ENCODE data around the gene ANO8. TPM values are rescaled to one million over a fixed set of nuclear protein-coding genes. Genes with fewer than 3 reads are reported as not detected.
"Not testable (repeated sequence)": the region's sequence is repeated elsewhere in the genome, so short reads cannot be mapped to it uniquely, and the experiment has no call there.

The ANO8 gene
- total and polyA plus RNA-seq, 2 experiments from 2014 or later: 3.6 to 21.1 TPM

- Histone ChIP-seq H3K27ac (no peak within 1 kb of the TSS), H3K27me3 (peaks cover 13% of the 10 kb centered on the region), H3K36me3 (peaks cover 4% of the 10 kb centered on the region), H3K4me1 (ENCODE audit: low read depth) (no peaks in the 10 kb centered on the region), H3K4me3 (peak within 1 kb of the TSS; percentile 8), H3K9me3 (ENCODE audit: low read depth) (no peaks in the 10 kb centered on the region)
- TF ChIP-seq CTCF (IDR thresholded peaks at IDR 0.05; ENCODE audit: low read depth, low read length): no peak
- peak; percentile 36 to 50 for DNase-seq (ENCODE audit: low read depth in 1 of 2, low spot score in 1 of 2)
These were observed 53.0 kb downstream of the ANO8 start, which contains the start of gene ANKLE1 for GRCh38 chr19:17281391-17282304. Gene ANKLE1 (plus strand): TSS chr19:17281901. CDS start chr19:17281921, 20 bp downstream.

- Histone ChIP-seq H3K27me3 (peaks cover 13% of the 10 kb centered on the region), H3K27ac (no peak overlapping the region), H3K4me1 (ENCODE audit: low read depth) (no peaks in the 10 kb centered on the region), H3K36me3 (peaks cover 13% of the 10 kb centered on the region), H3K4me3 (no peak overlapping the region), H3K9me3 (ENCODE audit: low read depth) (no peaks in the 10 kb centered on the region)
- no peak for DNase-seq (ENCODE audit: low read depth in 1 of 2, low spot score in 1 of 2)
- no peak for TF ChIP-seq CTCF (IDR thresholded peaks at IDR 0.05; ENCODE audit: low read depth, low read length)
These were observed 55.2 kb downstream of the ANO8 start for GRCh38 chr19:17279436-17279835.

- no peaks in the 10 kb centered on the region for H3K27me3 ChIP-seq
- no peaks in the 10 kb centered on the region for H3K4me1 ChIP-seq (ENCODE audit: low read depth)
- H3K36me3 ChIP-seq: peaks cover 30% of the 10 kb centered on the region
- no peak overlapping the region for H3K4me3 ChIP-seq
- DNase-seq (ENCODE audit: low read depth in 1 of 2, low spot score in 1 of 2): no peak
- no peaks in the 10 kb centered on the region for H3K9me3 ChIP-seq (ENCODE audit: low read depth)
- no peak overlapping the region for H3K27ac ChIP-seq
- no peak for TF ChIP-seq CTCF (IDR thresholded peaks at IDR 0.05; ENCODE audit: low read depth, low read length)
These were observed 59.0 kb downstream of the ANO8 start for GRCh38 chr19:17275441-17276175.

- H3K4me1 ChIP-seq (ENCODE audit: low read depth); H3K27me3 ChIP-seq; H3K9me3 ChIP-seq (ENCODE audit: low read depth); H3K27ac ChIP-seq; DNase-seq (ENCODE audit: low read depth in 1 of 2, low spot score in 1 of 2); H3K4me3 ChIP-seq: not testable (repeated sequence)
- peaks cover 30% of the 10 kb centered on the region for H3K36me3 ChIP-seq
These were observed 59.8 kb downstream of the ANO8 start for GRCh38 chr19:17274892-17275291.

Other genes with a start within 250 kb of the ANO8 start
- gene USE1, start 119.5 kb downstream of the ANO8 start, total RNA-seq: 24.3 and 38.1 TPM in 2 replicates
- 28.5 and 47.8 TPM in 2 replicates for gene USE1, start 119.5 kb downstream of the ANO8 start, polyA plus RNA-seq
- gene OCEL1, start 108.6 kb downstream of the ANO8 start, total RNA-seq: 9.3 and 14.5 TPM in 2 replicates
- gene OCEL1, start 108.6 kb downstream of the ANO8 start, polyA plus RNA-seq: 31.3 and 42.5 TPM in 2 replicates
- gene NR2F6, start 88.9 kb downstream of the ANO8 start, total RNA-seq: 147 and 173 TPM in 2 replicates
- 124 and 141 TPM in 2 replicates for gene NR2F6, start 88.9 kb downstream of the ANO8 start, polyA plus RNA-seq
- 0.07 and 0.39 TPM in 2 replicates for gene USHBP1, start 70.1 kb downstream of the ANO8 start, total RNA-seq
- gene USHBP1, start 70.1 kb downstream of the ANO8 start, polyA plus RNA-seq: 0.56 and 2.2 TPM in 2 replicates
- gene BABAM1, start 67.4 kb downstream of the ANO8 start, total RNA-seq: 115 and 141 TPM in 2 replicates
- gene BABAM1, start 67.4 kb downstream of the ANO8 start, polyA plus RNA-seq: 136 and 140 TPM in 2 replicates
- gene ANKLE1, start 53.0 kb downstream of the ANO8 start, total RNA-seq: 1.9 and 5.7 TPM in 2 replicates
- gene ANKLE1, start 53.0 kb downstream of the ANO8 start, polyA plus RNA-seq: 1.1 and 3.3 TPM in 2 replicates
- 41.6 and 50.6 TPM in 2 replicates for gene ABHD8, start 31.4 kb downstream of the ANO8 start, total RNA-seq
- 38.1 and 46.8 TPM in 2 replicates for gene ABHD8, start 31.4 kb downstream of the ANO8 start, polyA plus RNA-seq
- 274 and 304 TPM in 2 replicates for gene MRPL34, start 29.0 kb downstream of the ANO8 start, total RNA-seq
- 172 and 184 TPM in 2 replicates for gene MRPL34, start 29.0 kb downstream of the ANO8 start, polyA plus RNA-seq
- gene DDA1, start 25.3 kb downstream of the ANO8 start, total RNA-seq: 45.4 and 47.6 TPM in 2 replicates
- gene DDA1, start 25.3 kb downstream of the ANO8 start, polyA plus RNA-seq: 53.3 and 55.2 TPM in 2 replicates
- 78.6 and 95.6 TPM in 2 replicates for gene GTPBP3, start 2.7 kb upstream of the ANO8 start, total RNA-seq
- gene GTPBP3, start 2.7 kb upstream of the ANO8 start, polyA plus RNA-seq: 34.9 and 53.4 TPM in 2 replicates
- gene PLVAP, start 42.5 kb upstream of the ANO8 start, total RNA-seq: 2.1 and 4.3 TPM in 2 replicates
- gene PLVAP, start 42.5 kb upstream of the ANO8 start, polyA plus RNA-seq: 4.2 and 6.1 TPM in 2 replicates
- gene CCDC194, start 59.3 kb upstream of the ANO8 start, total RNA-seq: 1.4 and 2.2 TPM in 2 replicates
- 2.3 and 3.0 TPM in 2 replicates for gene CCDC194, start 59.3 kb upstream of the ANO8 start, polyA plus RNA-seq
- 69.3 and 166 TPM in 2 replicates for gene BST2, start 70.8 kb upstream of the ANO8 start, total RNA-seq
- 91.8 and 184 TPM in 2 replicates for gene BST2, start 70.8 kb upstream of the ANO8 start, polyA plus RNA-seq
- 133 and 148 TPM in 2 replicates for gene MVB12A, start 85.2 kb upstream of the ANO8 start, total RNA-seq
- 130 and 148 TPM in 2 replicates for gene MVB12A, start 85.2 kb upstream of the ANO8 start, polyA plus RNA-seq
- gene TMEM221, start 113.8 kb upstream of the ANO8 start, total RNA-seq: 3.2 and 3.3 TPM in 2 replicates
- gene TMEM221, start 113.8 kb upstream of the ANO8 start, polyA plus RNA-seq: 5.7 and 6.0 TPM in 2 replicates
- gene NXNL1, start 126.1 kb upstream of the ANO8 start, total RNA-seq: not detected in 2 replicates
- gene NXNL1, start 126.1 kb upstream of the ANO8 start, polyA plus RNA-seq: 0.16 TPM in 1 of 2 replicates, not detected in the other
- gene SLC27A1, start 135.7 kb upstream of the ANO8 start, total RNA-seq: 28.5 and 40.4 TPM in 2 replicates
- gene SLC27A1, start 135.7 kb upstream of the ANO8 start, polyA plus RNA-seq: 30.1 and 31.8 TPM in 2 replicates
- 150 and 177 TPM in 2 replicates for gene PGLS, start 176.8 kb upstream of the ANO8 start, total RNA-seq
- gene PGLS, start 176.8 kb upstream of the ANO8 start, polyA plus RNA-seq: 116 and 118 TPM in 2 replicates
- gene COLGALT1, start 220.8 kb upstream of the ANO8 start, total RNA-seq: 62.9 and 93.5 TPM in 2 replicates
- gene COLGALT1, start 220.8 kb upstream of the ANO8 start, polyA plus RNA-seq: 41.1 and 60.9 TPM in 2 replicates